H1 (cell line): ENCODE data around the gene PTPRR.

ENCODE experiments used
- CBX8 ChIP-seq: fragments of 300-800, 300-1000 bp; sonication (generic); IDR thresholded peaks from 2 replicates; pipeline ENCODE4 v1.7.1; 2016; ENCODE audit warnings: low read depth, low read length, borderline replicate concordance
- EZH2 ChIP-seq: fragments of 200-600 bp; sonication (generic); IDR thresholded peaks from 2 replicates; pipeline ENCODE4 v1.7.1; 2012; ENCODE audit warnings: low read depth, mild to moderate bottlenecking, moderate library complexity, low read length, inconsistent platforms; ENCODE audit not compliant: severe bottlenecking
- NRF1 ChIP-seq: IDR thresholded peaks from 2 replicates; pipeline ENCODE4 v1.6.1; 2011; ENCODE audit warnings: mild to moderate bottlenecking, low read depth, low read length, improper control_type of control experiment
- RAD21 ChIP-seq, 2 experiments: IDR thresholded peaks in 1 of 2; conservative IDR thresholded peaks in 1 of 2; 2 replicates each; pipeline ENCODE4 v1.6.1; 2011; ENCODE audit warnings: low read depth in 2 of 2, low read length in 2 of 2, improper control_type of control experiment in 1 of 2, inconsistent platforms in 1 of 2, mild to moderate bottlenecking in 1 of 2, moderate library complexity in 1 of 2
- RFX5 ChIP-seq: IDR thresholded peaks from 2 replicates; pipeline ENCODE4 v1.6.1; 2011; ENCODE audit warnings: low read depth, low read length, improper control_type of control experiment, borderline replicate concordance
- SIN3A ChIP-seq, 2 experiments: IDR thresholded peaks in 1 of 2; conservative IDR thresholded peaks in 1 of 2; 2 replicates each; pipeline ENCODE4 v1.6.1; 2011 to 2012; ENCODE audit warnings: low read length in 2 of 2, improper control_type of control experiment in 1 of 2, low read depth in 1 of 2, mild to moderate bottlenecking in 1 of 2
- ZNF274 ChIP-seq: IDR thresholded peaks from 2 replicates; pipeline ENCODE4 v1.7.0; 2012; ENCODE audit warnings: low read length, borderline replicate concordance; ENCODE audit errors: extremely low read depth
- TF ChIP-seq, protein P1 (sequence below), 3 experiments: IDR thresholded peaks; 1 replicate in 2 of 3; 2 replicates in 1 of 3; pipeline versions ENCODE4 v1.5.1 to v1.6.1; 2011; ENCODE audit warnings: low read length in 3 of 3, mild to moderate bottlenecking in 3 of 3, inconsistent platforms in 2 of 3, low read depth in 1 of 3, moderate library complexity in 1 of 3; ENCODE audit not compliant: insufficient read depth in 1 of 3; ENCODE audit errors: control extremely low read depth in 1 of 3
- TF ChIP-seq, protein P2 (sequence below): IDR thresholded peaks from 2 replicates; pipeline ENCODE4 v1.6.1; 2012; ENCODE audit warnings: inconsistent platforms

GRCh38 chr12:70692681-70693288 lies 227.8 kb downstream of the PTPRR start:
- TF ChIP-seq, protein P1, sequence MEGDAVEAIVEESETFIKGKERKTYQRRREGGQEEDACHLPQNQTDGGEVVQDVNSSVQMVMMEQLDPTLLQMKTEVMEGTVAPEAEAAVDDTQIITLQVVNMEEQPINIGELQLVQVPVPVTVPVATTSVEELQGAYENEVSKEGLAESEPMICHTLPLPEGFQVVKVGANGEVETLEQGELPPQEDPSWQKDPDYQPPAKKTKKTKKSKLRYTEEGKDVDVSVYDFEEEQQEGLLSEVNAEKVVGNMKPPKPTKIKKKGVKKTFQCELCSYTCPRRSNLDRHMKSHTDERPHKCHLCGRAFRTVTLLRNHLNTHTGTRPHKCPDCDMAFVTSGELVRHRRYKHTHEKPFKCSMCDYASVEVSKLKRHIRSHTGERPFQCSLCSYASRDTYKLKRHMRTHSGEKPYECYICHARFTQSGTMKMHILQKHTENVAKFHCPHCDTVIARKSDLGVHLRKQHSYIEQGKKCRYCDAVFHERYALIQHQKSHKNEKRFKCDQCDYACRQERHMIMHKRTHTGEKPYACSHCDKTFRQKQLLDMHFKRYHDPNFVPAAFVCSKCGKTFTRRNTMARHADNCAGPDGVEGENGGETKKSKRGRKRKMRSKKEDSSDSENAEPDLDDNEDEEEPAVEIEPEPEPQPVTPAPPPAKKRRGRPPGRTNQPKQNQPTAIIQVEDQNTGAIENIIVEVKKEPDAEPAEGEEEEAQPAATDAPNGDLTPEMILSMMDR (IDR thresholded peaks at IDR 0.05; ENCODE audit: control extremely low read depth in 1 of 3, insufficient read depth in 1 of 3, low read depth in 1 of 3, low read length in 3 of 3) = peak in 2 of 3 experiments; percentile 29 to 51; a peak in 2 of 4 replicates
- TF ChIP-seq, protein P2, sequence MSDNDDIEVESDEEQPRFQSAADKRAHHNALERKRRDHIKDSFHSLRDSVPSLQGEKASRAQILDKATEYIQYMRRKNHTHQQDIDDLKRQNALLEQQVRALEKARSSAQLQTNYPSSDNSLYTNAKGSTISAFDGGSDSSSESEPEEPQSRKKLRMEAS = no peak
- no peak for TF ChIP-seq ZNF274
- peak; percentile 53 for TF ChIP-seq RAD21 (IDR thresholded peaks at IDR 0.05 in 1 of 2, conservative IDR thresholded peaks at IDR 0.05 in 1 of 2; ENCODE audit: low read depth in 2 of 2, low read length in 2 of 2)
- TF ChIP-seq SIN3A (conservative IDR thresholded peaks at IDR 0.05 in 1 of 2, IDR thresholded peaks at IDR 0.05 in 1 of 2; ENCODE audit: low read depth in 1 of 2, low read length in 2 of 2) = no peak
- TF ChIP-seq CBX8 = no peak
- TF ChIP-seq EZH2 = no peak
- no peak for TF ChIP-seq NRF1
- TF ChIP-seq RFX5 = no peak
